Spleen (tissue), 11 donors: Measurements from ENCODE around the gene SERAC1. TPM values are rescaled to one million over a fixed set of nuclear protein-coding genes. Genes with fewer than 3 reads are reported as not detected.

Experiments
- DNase-seq: peaks from one replicate; pipeline ENCODE4 v3.0.0-alpha.2; 2020
- H3K27ac ChIP-seq, 8 donors: fragments of 200-600 bp; sonication (generic) in 7 of 8; 1 replicate in 4 of 8; 2 replicates in 4 of 8; pipeline versions ENCODE4 v1.5.0 to v1.8.0; 2016 to 2021; ENCODE audit warnings: inconsistent platforms in 4 of 8, mild to moderate bottlenecking in 4 of 8, moderate library complexity in 1 of 8
- H3K27me3 ChIP-seq, 7 donors: fragments of 200-600 bp; sonication (generic) in 6 of 7; replicated peaks in 1 of 7; 1 replicate in 4 of 7; 2 replicates in 3 of 7; pipeline versions ENCODE4 v1.5.0 to v1.8.0; 2016 to 2021; ENCODE audit warnings: inconsistent platforms in 3 of 7, mild to moderate bottlenecking in 1 of 7
- H3K36me3 ChIP-seq, 6 donors: fragments of 200-600 bp; sonication (generic) in 5 of 6; 1 replicate in 4 of 6; 2 replicates in 2 of 6; pipeline versions ENCODE4 v1.5.0 to v1.8.0; 2016 to 2021; ENCODE audit warnings: inconsistent platforms in 2 of 6
- H3K4me1 ChIP-seq, 6 donors: fragments of 200-600 bp; sonication (generic) in 5 of 6; 1 replicate in 3 of 6; 2 replicates in 3 of 6; pipeline versions ENCODE4 v1.5.0 to v1.8.0; 2016 to 2021; ENCODE audit warnings: inconsistent platforms in 3 of 6
- H3K4me3 ChIP-seq, 8 donors: fragments of 200-600 bp; sonication (generic) in 7 of 8; 1 replicate in 4 of 8; 2 replicates in 4 of 8; pipeline versions ENCODE4 v1.5.0 to v1.8.0; 2016 to 2021; ENCODE audit warnings: inconsistent platforms in 4 of 8, mild to moderate bottlenecking in 4 of 8, moderate library complexity in 2 of 8
- H3K9me3 ChIP-seq, 8 donors: fragments of 200-600 bp; sonication (generic) in 7 of 8; 1 replicate in 4 of 8; 2 replicates in 4 of 8; pipeline versions ENCODE4 v1.5.0 to v1.8.0; 2016 to 2021; ENCODE audit warnings: inconsistent platforms in 4 of 8
- POLR2A ChIP-seq, 3 donors: fragments of 450-650 bp; IDR thresholded peaks; one replicate each; pipeline ENCODE4 v1.5.1; 2017; ENCODE audit warnings: antibody characterized with exemption in 3 of 3, mild to moderate bottlenecking in 1 of 3
- POLR2AphosphoS5 ChIP-seq, 3 donors: sonication (generic); formaldehyde crosslinking; IDR thresholded peaks; one replicate each; pipeline ENCODE4 v1.5.1; 2017; ENCODE audit warnings: antibody characterized with exemption in 3 of 3
- WGBS, 5 donors: extraction: QIAGEN DNeasy Blood & Tissue Kit in 3 of 5; methylation state at CpG; one replicate each; pipeline versions ENCODE4 v1.1.5 to v1.1.7; 2013 to 2018; 5-methylcytosine and 5-hydroxymethylcytosine counted together
- intact Hi-C: fragments of 100-400 bp; cut with DNase I; formaldehyde crosslinking; loops from one replicate; pipeline ENCODE4 v1.15.0; 2023; ENCODE audit warnings: low total_unique reads
- polyA plus RNA-seq, 3 donors: library from polyadenylated mRNA; stranded (reverse); fragments of 200-250 nt; gene quantifications; one replicate each; pipeline ENCODE4 v1.2.1, GENCODE V29; 2013
- total RNA-seq, 7 donors: library from RNA; depleted of rRNA in 3 of 7; stranded (reverse); fragments of >200 nt in 3 of 7; fragmentation: NEBNext Ultra II Directional in 4 of 7; extraction: Animal tissue kit (Norgen Biotek cat#: 25700) in 4 of 7; gene quantifications; one replicate each; pipeline versions ENCODE4 v1.1.0 to v1.2.1, GENCODE V29; 2016 to 2021
- TF ChIP-seq, protein P1 (sequence below), 11 experiments: fragments of 200-600 bp in 7 of 11; fragments of 450-650 bp in 4 of 11; sonication (generic) in 4 of 11; IDR thresholded peaks in 8 of 11; conservative IDR thresholded peaks in 3 of 11; 1 replicate in 7 of 11; 2 replicates in 4 of 11; pipeline versions ENCODE4 v1.4.0 to v1.8.0; 2016 to 2021; ENCODE audit warnings: antibody characterized with exemption in 11 of 11, inconsistent platforms in 4 of 11, mild to moderate bottlenecking in 1 of 11
- donor health status: healthy with polysubstance abuse.
- donor health status: DM: no; HTN: no; CAD: no; lungs with moderate emphysema.
- donor health status: DM: no; HTN: no; CAD: no.
- donor health status: Bipolar disorder and iron deficiency.
- donor health status: healthy.
- donor health status: DM: no; HTN: no; CAD: no.
- donor health status: DM: yes; HTN: yes; CAD: no.

Gene SERAC1
- total and polyA plus RNA-seq, 10 donors = 1.6 to 12.3 (median 5.7) TPM

- Histone ChIP-seq H3K4me1 (peaks cover 0 to 10% (median 1%) of the 10 kb centered on the region in 6 donors), H3K27me3 (no peaks in the 10 kb centered on the region), H3K36me3 (peaks cover 0 to 96% (median 26%) of the 10 kb centered on the region in 6 donors), H3K27ac (no peak overlapping the region), H3K4me3 (no peak overlapping the region), H3K9me3 (no peaks in the 10 kb centered on the region)
- no peak for TF ChIP-seq POLR2A (IDR thresholded peaks at IDR 0.05)
- TF ChIP-seq, protein P1, sequence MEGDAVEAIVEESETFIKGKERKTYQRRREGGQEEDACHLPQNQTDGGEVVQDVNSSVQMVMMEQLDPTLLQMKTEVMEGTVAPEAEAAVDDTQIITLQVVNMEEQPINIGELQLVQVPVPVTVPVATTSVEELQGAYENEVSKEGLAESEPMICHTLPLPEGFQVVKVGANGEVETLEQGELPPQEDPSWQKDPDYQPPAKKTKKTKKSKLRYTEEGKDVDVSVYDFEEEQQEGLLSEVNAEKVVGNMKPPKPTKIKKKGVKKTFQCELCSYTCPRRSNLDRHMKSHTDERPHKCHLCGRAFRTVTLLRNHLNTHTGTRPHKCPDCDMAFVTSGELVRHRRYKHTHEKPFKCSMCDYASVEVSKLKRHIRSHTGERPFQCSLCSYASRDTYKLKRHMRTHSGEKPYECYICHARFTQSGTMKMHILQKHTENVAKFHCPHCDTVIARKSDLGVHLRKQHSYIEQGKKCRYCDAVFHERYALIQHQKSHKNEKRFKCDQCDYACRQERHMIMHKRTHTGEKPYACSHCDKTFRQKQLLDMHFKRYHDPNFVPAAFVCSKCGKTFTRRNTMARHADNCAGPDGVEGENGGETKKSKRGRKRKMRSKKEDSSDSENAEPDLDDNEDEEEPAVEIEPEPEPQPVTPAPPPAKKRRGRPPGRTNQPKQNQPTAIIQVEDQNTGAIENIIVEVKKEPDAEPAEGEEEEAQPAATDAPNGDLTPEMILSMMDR (IDR thresholded peaks at IDR 0.05 in 8 of 11, conservative IDR thresholded peaks at IDR 0.05 in 3 of 11) = no peak
- no peak for TF ChIP-seq POLR2AphosphoS5 (IDR thresholded peaks at IDR 0.05)
- intact Hi-C loops = no loop called here
- WGBS, 5 donors = 91 to 96% (median 94%) methylated on average over 9 to 10 of the region's 10 CpGs
- DNase-seq = no peak
These were observed 90.4 kb downstream of the SERAC1 start for GRCh38 chr6:158077676-158078075.

DNA sequence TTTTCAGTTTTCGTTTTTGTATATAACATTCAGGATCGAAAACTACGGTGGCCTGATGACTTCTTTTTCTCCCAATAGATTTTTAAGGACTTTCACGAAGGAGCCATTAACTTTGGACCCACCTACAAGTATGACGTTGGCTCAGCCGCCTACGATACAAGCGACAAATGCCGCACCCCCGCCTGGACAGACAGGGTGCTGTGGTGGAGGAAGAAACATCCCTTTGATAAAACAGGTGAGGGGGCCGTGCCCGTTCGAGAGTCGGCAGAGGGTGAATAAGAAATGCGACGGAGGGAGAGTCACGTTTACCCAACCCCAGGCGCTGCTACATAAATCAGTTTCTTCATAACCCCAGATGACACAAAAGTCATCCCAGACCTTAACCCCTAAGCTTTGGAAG lies 91.5 kb downstream of the SERAC1 start:
- DNase-seq = no peak
- intact Hi-C loops = no loop called here
- Histone ChIP-seq H3K4me3 (no peak overlapping the region), H3K27ac (no peak overlapping the region), H3K9me3 (no peaks in the 10 kb centered on the region), H3K27me3 (no peaks in the 10 kb centered on the region), H3K36me3 (peaks cover 0 to 92% (median 22%) of the 10 kb centered on the region in 6 donors), H3K4me1 (peaks cover 0 to 19% (median 8%) of the 10 kb centered on the region in 6 donors)
- TF ChIP-seq, protein P1 (IDR thresholded peaks at IDR 0.05 in 8 of 11, conservative IDR thresholded peaks at IDR 0.05 in 3 of 11) = no peak
- TF ChIP-seq POLR2AphosphoS5 (IDR thresholded peaks at IDR 0.05) (no peak), POLR2A (IDR thresholded peaks at IDR 0.05) (no peak)
- 95 to 98% (median 96%) methylated on average over 18 of the region's 18 CpGs for WGBS, 5 donors

GRCh38 chr6:158073776-158074175 lies 94.3 kb downstream of the SERAC1 start:
- 74 to 93% (median 77%) methylated on average over 3 of the region's 3 CpGs for WGBS, 5 donors
- no peak overlapping the region for H3K4me3 ChIP-seq

GRCh38 chr6:158072083-158072721 lies 95.9 kb downstream of the SERAC1 start:
- peaks cover 2 to 29% (median 11%) of the 10 kb centered on the region in 6 donors for H3K4me1 ChIP-seq
- peaks cover 0 to 92% (median 12%) of the 10 kb centered on the region in 6 donors for H3K36me3 ChIP-seq
- H3K4me3 ChIP-seq = no peak overlapping the region
- intact Hi-C loops = loop anchor here (5.0 kb wide), 1 partner anchor 315 kb away; no protein-coding TSS in a partner anchor
- WGBS, 5 donors = 21 to 30% (median 21%) methylated on average over 12 to 16 of the region's 16 CpGs
- H3K9me3 ChIP-seq = no peaks in the 10 kb centered on the region
- H3K27me3 ChIP-seq = no peaks in the 10 kb centered on the region
- DNase-seq = peak; percentile 90
- TF ChIP-seq POLR2AphosphoS5 (IDR thresholded peaks at IDR 0.05) = peak in 1 of 3 donors; percentile 63
- TF ChIP-seq POLR2A (IDR thresholded peaks at IDR 0.05) = no peak
- TF ChIP-seq, protein P1 (IDR thresholded peaks at IDR 0.05 in 8 of 11, conservative IDR thresholded peaks at IDR 0.05 in 3 of 11) = peak; percentile 61 to 85 (median 77)
- no peak overlapping the region for H3K27ac ChIP-seq

More at GRCh38 chr6:158073776-158074175, 94.3 kb downstream of the SERAC1 start:
- Histone ChIP-seq H3K27me3 (no peaks in the 10 kb centered on the region), H3K9me3 (no peaks in the 10 kb centered on the region), H3K27ac (no peak overlapping the region), H3K4me1 (peaks cover 2 to 22% (median 9%) of the 10 kb centered on the region in 6 donors), H3K36me3 (peaks cover 0 to 92% (median 13%) of the 10 kb centered on the region in 6 donors)
- no peak for DNase-seq
- TF ChIP-seq, protein P1 (IDR thresholded peaks at IDR 0.05 in 8 of 11, conservative IDR thresholded peaks at IDR 0.05 in 3 of 11) = no peak
- TF ChIP-seq POLR2AphosphoS5 (IDR thresholded peaks at IDR 0.05) (no peak), POLR2A (IDR thresholded peaks at IDR 0.05) (no peak)
- intact Hi-C loops = loop anchor here (5.0 kb wide), 1 partner anchor 316 kb away; no protein-coding TSS in a partner anchor
